ENCODE measurements around the gene ABCC9.
"Not testable (repeated sequence)": the region's sequence is repeated elsewhere in the genome, so short reads cannot be mapped to it uniquely, and the experiment has no call there.

The ABCC9 gene

DNA sequence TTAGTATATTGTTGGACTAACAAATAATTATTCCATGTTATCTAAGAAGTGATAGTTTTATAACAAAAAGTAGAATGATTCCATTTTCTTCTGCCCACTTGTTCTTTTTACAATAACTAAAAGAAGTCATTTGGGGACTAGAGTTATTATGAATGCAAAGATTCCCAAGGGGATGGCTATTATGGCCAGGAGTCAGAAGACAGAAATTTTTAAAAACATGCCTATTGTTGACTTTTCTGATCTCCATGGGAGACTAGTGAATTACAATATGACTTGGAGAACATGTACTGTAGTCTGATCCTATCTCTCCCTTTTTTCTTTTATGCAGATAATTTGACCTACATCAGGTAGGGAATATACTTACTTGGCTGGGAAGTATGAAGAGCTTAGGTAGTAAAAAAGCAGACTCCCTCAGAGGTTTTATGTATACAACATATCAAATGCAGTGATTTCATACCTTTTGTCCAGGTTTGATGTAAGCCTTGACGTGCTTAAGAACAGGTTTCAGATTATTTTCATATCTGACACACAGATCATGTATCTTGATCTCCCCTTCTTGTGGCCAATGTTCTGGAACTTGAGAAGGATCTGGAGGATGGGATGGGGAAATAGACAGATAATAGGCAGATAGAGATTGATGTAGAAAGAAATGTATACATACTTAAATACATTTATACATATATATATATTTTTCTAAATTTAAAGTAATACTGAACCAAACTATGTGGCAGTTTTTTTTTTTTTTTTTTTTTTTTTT, 125.7 kb downstream of the ABCC9 start:
- DNase-seq (ENCODE audit: low read depth in 2 of 2) = no peak

- no peak for DNase-seq (ENCODE audit: low read depth in 2 of 2)
These were observed 126.4 kb downstream of the ABCC9 start for GRCh38 chr12:21814814-21815213.

- no peak for DNase-seq (ENCODE audit: low read depth in 2 of 2)
These were observed 126.9 kb downstream of the ABCC9 start for GRCh38 chr12:21814327-21814726.

DNA sequence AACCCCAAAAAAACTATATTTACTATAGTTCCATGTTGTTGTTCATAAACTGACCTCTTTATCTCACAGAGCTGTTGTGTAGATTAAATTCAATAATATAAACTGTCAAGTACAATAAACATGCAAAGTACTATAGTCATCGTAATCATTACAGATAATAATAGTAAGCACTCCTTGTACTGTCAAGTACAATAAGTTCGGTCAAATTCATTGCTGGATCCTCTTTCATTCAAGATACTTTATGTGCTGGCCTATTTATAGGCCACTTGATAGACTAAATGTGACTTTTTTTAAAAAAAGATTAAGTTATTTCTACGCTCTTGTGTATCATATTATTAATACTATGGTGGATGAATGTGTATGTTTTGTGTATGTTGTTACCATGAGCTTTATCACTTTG, 127.5 kb downstream of the ABCC9 start:
- DNase-seq (ENCODE audit: low read depth in 2 of 2) = no peak

DNA sequence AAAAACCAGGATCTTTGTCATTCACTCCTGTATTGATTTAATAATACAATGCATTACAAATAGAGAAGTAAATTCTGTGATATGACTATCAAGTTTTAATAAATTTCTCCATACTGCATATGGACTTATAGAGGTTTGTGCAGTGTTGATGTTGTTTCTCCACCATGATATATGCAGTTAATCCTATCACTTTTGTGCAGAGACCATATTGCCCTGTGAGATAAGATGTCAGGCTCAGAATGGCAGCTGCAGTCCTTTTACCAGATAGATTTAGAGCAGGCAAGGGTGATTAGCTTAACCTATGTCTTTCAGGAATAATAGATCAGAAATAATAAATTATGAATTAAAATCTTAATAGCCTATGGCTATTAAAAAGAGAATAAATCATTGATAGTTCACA, 128.1 kb downstream of the ABCC9 start:
- no peak for DNase-seq (ENCODE audit: low read depth in 2 of 2)

DNA sequence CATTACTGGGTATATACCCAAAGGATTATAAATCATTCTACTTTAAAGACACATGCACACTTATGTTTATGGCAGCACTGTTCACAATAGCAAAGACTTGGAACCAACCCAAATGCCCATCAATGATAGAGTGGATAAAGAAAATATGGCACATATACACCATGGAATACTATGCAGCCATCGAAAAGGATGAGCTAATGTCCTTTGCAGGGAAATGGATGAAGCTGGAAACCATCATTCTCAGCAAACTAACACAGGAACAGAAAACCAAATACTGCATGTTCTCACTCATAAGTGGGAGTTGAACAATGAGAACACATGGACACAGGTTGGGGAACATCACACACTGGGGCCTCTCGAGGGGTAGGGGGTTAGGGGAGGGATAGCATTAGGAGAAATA, 128.9 kb downstream of the ABCC9 start:
- DNase-seq (ENCODE audit: low read depth in 2 of 2) = not testable (repeated sequence)

DNA sequence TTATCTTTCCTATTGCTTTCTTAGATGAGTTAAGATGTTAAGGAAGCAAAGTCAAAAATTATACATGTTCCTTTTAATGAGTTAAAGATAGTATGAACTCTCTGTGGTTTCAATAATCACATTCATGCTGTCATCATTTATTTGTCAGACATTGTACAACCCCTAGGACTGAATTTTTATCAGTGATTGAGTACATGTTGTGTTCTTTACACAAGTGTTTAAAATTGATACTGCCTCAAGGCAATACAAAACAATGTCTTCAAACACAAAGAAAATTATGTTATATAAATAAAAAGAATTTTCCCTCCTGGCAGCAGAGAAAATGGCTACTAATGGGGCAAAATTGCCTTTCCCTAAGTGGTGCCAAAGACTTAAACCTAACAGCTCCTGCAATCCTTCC, 132.1 kb downstream of the ABCC9 start:
- DNase-seq (ENCODE audit: low read depth in 2 of 2) = no peak

- DNase-seq (ENCODE audit: low read depth in 2 of 2) = no peak
These were observed 135.0 kb downstream of the ABCC9 start for GRCh38 chr12:21806255-21806654.

- DNase-seq (ENCODE audit: low read depth in 2 of 2) = no peak
These were observed 139.5 kb downstream of the ABCC9 start for GRCh38 chr12:21801522-21802288.

GRCh38 chr12:21800011-21800410, 141.2 kb downstream of the ABCC9 start:
- DNase-seq (ENCODE audit: low read depth in 2 of 2) = no peak

GRCh38 chr12:21797539-21797938, 143.7 kb downstream of the ABCC9 start:
- DNase-seq (ENCODE audit: low read depth in 2 of 2) = no peak

GRCh38 chr12:21795648-21796328, 145.4 kb downstream of the ABCC9 start:
- no peak for DNase-seq (ENCODE audit: low read depth in 2 of 2)

- not testable (repeated sequence) for DNase-seq (ENCODE audit: low read depth in 2 of 2)
These were observed 146.2 kb downstream of the ABCC9 start for GRCh38 chr12:21794807-21795595.

GRCh38 chr12:21789687-21790086, 151.5 kb downstream of the ABCC9 start:
- not testable (repeated sequence) for DNase-seq (ENCODE audit: low read depth in 2 of 2)

- no peak for DNase-seq (ENCODE audit: low read depth in 2 of 2)
These were observed 152.9 kb downstream of the ABCC9 start for GRCh38 chr12:21788089-21788983.

GRCh38 chr12:21786041-21786531, 155.1 kb downstream of the ABCC9 start:
- DNase-seq (ENCODE audit: low read depth in 2 of 2) = no peak

- not testable (repeated sequence) for DNase-seq (ENCODE audit: low read depth in 2 of 2)
These were observed 158.5 kb downstream of the ABCC9 start for GRCh38 chr12:21782723-21783122.

DNA sequence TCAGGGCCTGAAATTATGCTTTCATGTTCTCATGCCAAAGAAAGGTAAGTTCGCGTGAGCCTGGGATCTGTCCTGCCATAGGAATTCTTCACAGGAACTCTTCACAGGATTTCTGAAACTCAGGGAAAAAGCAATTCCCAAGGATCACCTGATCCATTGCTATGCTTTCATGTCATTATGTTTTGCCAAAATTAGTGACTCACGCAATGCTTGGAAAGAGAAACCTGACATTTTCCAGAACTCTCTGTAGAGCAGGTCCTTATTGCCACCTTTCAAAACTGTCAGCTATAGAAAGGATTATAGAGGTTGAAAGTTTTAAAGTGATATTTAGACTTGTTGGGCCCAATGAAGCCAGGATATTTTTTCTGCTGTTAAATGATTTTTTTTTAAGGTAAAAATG, 160.4 kb downstream of the ABCC9 start:
- no peak for DNase-seq (ENCODE audit: low read depth in 2 of 2)

DNA sequence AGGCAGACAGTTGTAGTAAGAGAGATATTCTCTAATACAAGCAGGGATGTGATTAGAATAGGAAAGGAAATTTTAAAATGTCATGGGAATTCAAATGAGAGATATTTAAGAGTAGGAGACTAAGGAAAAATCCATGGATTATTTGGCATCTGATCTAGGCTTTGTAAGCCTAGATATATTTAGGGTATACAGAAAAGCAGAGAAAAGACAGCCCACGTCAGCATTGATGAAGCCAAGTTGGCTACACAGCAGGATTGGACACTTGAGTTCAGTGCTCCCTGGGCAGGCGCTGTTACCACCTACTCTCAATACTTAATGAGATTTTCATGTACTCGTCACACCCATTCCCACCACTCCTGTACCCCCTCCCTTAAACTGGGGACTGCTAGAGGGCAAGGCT, 165.1 kb downstream of the ABCC9 start:
- DNase-seq (ENCODE audit: low read depth in 2 of 2) = no peak

GRCh38 chr12:21775133-21775820, 165.9 kb downstream of the ABCC9 start:
- DNase-seq (ENCODE audit: low read depth in 2 of 2) = no peak
